Smooth muscle cell (in vitro differentiated cells): ENCODE measurements around the gene SMOC1. TPM values are rescaled to one million over a fixed set of nuclear protein-coding genes. Genes with fewer than 3 reads are reported as not detected.

Experiments used
- DNase-seq: peaks from one replicate; lab custom pipeline; 2025; ENCODE audit not compliant: unreplicated experiment; lab: John Stamatoyannopoulos, UW
- H2AFZ ChIP-seq: fragments of 200-600 bp; sonication (generic); 2 replicates; pipeline ENCODE4 v1.6.0; 2016; ENCODE audit warnings: antibody characterized with exemption, low read depth, mild to moderate bottlenecking
- H3F3A ChIP-seq: fragments of 200-600 bp; sonication (generic); 2 replicates; pipeline ENCODE4 v1.6.0; 2017; ENCODE audit warnings: antibody characterized with exemption, low read depth
- H3K27ac ChIP-seq: fragments of 200-600 bp; sonication (generic); 2 replicates; pipeline ENCODE4 v1.5.1; 2016; ENCODE audit warnings: low read depth, mild to moderate bottlenecking
- H3K27me3 ChIP-seq: fragments of 200-600 bp; sonication (generic); 2 replicates; pipeline ENCODE4 v1.6.1; 2016; ENCODE audit warnings: low read depth, mild to moderate bottlenecking
- H3K36me3 ChIP-seq: fragments of 200-600 bp; sonication (generic); 2 replicates; pipeline ENCODE4 v1.5.1; 2016; ENCODE audit warnings: low read depth
- H3K4me1 ChIP-seq: fragments of 200-600 bp; sonication (generic); 2 replicates; pipeline ENCODE4 v1.5.1; 2016; ENCODE audit warnings: low read depth
- H3K4me2 ChIP-seq: fragments of 200-600 bp; sonication (generic); 2 replicates; pipeline ENCODE4 v1.6.0; 2016; ENCODE audit warnings: mild to moderate bottlenecking
- H3K4me3 ChIP-seq: fragments of 200-600 bp; sonication (generic); 2 replicates; pipeline ENCODE4 v1.5.1; 2016; ENCODE audit warnings: mild to moderate bottlenecking
- H3K79me2 ChIP-seq: fragments of 200-600 bp; sonication (generic); 2 replicates; pipeline ENCODE4 v1.6.0; 2016; ENCODE audit warnings: low read depth, mild to moderate bottlenecking
- H3K9ac ChIP-seq: fragments of 200-600 bp; sonication (generic); 2 replicates; pipeline ENCODE4 v1.6.0; 2016; ENCODE audit warnings: low read depth
- H3K9me3 ChIP-seq: fragments of 200-600 bp; sonication (generic); replicated peaks from 2 replicates; pipeline ENCODE4 v1.5.1; 2016; ENCODE audit warnings: low read depth
- H4K20me1 ChIP-seq: fragments of 200-600 bp; sonication (generic); 2 replicates; pipeline ENCODE4 v1.6.0; 2016; ENCODE audit warnings: low read depth
- CTCF ChIP-seq: fragments of 200-600 bp; sonication (generic); IDR thresholded peaks from 2 replicates; pipeline ENCODE4 v1.5.1; 2017; ENCODE audit warnings: borderline replicate concordance, mild to moderate bottlenecking, antibody characterized with exemption; ENCODE audit not compliant: insufficient read depth, poor library complexity, severe bottlenecking
- WGBS: methylation state at CpG from one replicate; pipeline ENCODE4 v1.1.7; 2016; ENCODE audit warnings: low lambda C conversion rate; 5-methylcytosine and 5-hydroxymethylcytosine counted together
- polyA plus RNA-seq: library from polyadenylated mRNA; unstranded; fragments of >200 nt; fragmentation: Nextera tagmentation; extraction: Ambion mirVana; gene quantifications from 2 replicates; pipeline ENCODE4 v1.2.1, GENCODE V29; 2016
- total RNA-seq: library from RNA; depleted of rRNA; stranded (reverse); fragments of >200 nt; gene quantifications from 2 replicates; pipeline ENCODE4 v1.2.3, GENCODE V29; 2014

The SMOC1 gene
- total and polyA plus RNA-seq, 2 experiments from 2014 or later, result 1.6 to 6.3 TPM

- 91% methylated on average over 12 of the region's 12 CpGs for WGBS
- no peak overlapping the region for H3K27ac ChIP-seq
- H2AFZ ChIP-seq, result no peak overlapping the region
- H3K79me2 ChIP-seq, result no peaks in the 10 kb centered on the region
- DNase-seq, result no peak
- peaks cover 62% of the 10 kb centered on the region for H3K4me1 ChIP-seq
- no peak for TF ChIP-seq CTCF
- H3K36me3 ChIP-seq, result no peaks in the 10 kb centered on the region
- H4K20me1 ChIP-seq, result no peaks in the 10 kb centered on the region
- no peak overlapping the region for H3K4me3 ChIP-seq
- no peak overlapping the region for H3K9ac ChIP-seq
- H3K9me3 ChIP-seq, result no peaks in the 10 kb centered on the region
- peaks cover 10% of the 10 kb centered on the region for H3K27me3 ChIP-seq
- H3F3A ChIP-seq, result peaks cover 1% of the 10 kb centered on the region
- no peak overlapping the region for H3K4me2 ChIP-seq
Measured at GRCh38 chr14:69931960-69932359, 52.7 kb downstream of the SMOC1 start.

- Histone ChIP-seq H3K9me3 (no peaks in the 10 kb centered on the region), H2AFZ (no peak overlapping the region), H3K79me2 (no peaks in the 10 kb centered on the region), H3K4me3 (no peak overlapping the region), H3K27ac (no peak overlapping the region), H3K4me1 (peaks cover 66% of the 10 kb centered on the region), H3K27me3 (peaks cover 10% of the 10 kb centered on the region), H3K36me3 (no peaks in the 10 kb centered on the region), H3F3A (no peaks in the 10 kb centered on the region), H4K20me1 (no peaks in the 10 kb centered on the region), H3K4me2 (no peak overlapping the region), H3K9ac (no peak overlapping the region)
- no peak for DNase-seq
- 97% methylated on average over 10 of the region's 10 CpGs for WGBS
- no peak for TF ChIP-seq CTCF
Measured at GRCh38 chr14:69932391-69932790, 53.2 kb downstream of the SMOC1 start.

- no peaks in the 10 kb centered on the region for H3K36me3 ChIP-seq
- H3K79me2 ChIP-seq, result no peaks in the 10 kb centered on the region
- no peaks in the 10 kb centered on the region for H4K20me1 ChIP-seq
- peaks cover 1% of the 10 kb centered on the region for H3F3A ChIP-seq
- no peak overlapping the region for H3K4me2 ChIP-seq
- H3K4me3 ChIP-seq, result no peak overlapping the region
- H2AFZ ChIP-seq, result no peak overlapping the region
- H3K9me3 ChIP-seq, result no peaks in the 10 kb centered on the region
- peaks cover 10% of the 10 kb centered on the region for H3K27me3 ChIP-seq
- H3K4me1 ChIP-seq, result peaks cover 65% of the 10 kb centered on the region
- DNase-seq, result no peak
- no peak overlapping the region for H3K27ac ChIP-seq
- WGBS, result 94% methylated on average over 9 of the region's 9 CpGs
- TF ChIP-seq CTCF, result no peak
- H3K9ac ChIP-seq, result no peak overlapping the region
Measured at GRCh38 chr14:69933623-69934275, 54.5 kb downstream of the SMOC1 start.
